Measurements from ENCODE around the gene APOBEC3B.
"Not testable (repeated sequence)": the region's sequence is repeated elsewhere in the genome, so short reads cannot be mapped to it uniquely, and the experiment has no call there.

GRCh38 chr22:39014723-39015121 is 32.6 kb downstream of the APOBEC3B start:
- TF ChIP-seq POLR2AphosphoS5, CTCF, EP300, POLR2A (IDR thresholded peaks at IDR 0.05): not testable (repeated sequence)

All from suprapubic skin (tissue), 4 donors.